ENCODE results near the gene CLHC1.
A peak's percentile ranks its signal among the peaks of the same experiment; 100 is the strongest.

CLHC1 gene

DNA sequence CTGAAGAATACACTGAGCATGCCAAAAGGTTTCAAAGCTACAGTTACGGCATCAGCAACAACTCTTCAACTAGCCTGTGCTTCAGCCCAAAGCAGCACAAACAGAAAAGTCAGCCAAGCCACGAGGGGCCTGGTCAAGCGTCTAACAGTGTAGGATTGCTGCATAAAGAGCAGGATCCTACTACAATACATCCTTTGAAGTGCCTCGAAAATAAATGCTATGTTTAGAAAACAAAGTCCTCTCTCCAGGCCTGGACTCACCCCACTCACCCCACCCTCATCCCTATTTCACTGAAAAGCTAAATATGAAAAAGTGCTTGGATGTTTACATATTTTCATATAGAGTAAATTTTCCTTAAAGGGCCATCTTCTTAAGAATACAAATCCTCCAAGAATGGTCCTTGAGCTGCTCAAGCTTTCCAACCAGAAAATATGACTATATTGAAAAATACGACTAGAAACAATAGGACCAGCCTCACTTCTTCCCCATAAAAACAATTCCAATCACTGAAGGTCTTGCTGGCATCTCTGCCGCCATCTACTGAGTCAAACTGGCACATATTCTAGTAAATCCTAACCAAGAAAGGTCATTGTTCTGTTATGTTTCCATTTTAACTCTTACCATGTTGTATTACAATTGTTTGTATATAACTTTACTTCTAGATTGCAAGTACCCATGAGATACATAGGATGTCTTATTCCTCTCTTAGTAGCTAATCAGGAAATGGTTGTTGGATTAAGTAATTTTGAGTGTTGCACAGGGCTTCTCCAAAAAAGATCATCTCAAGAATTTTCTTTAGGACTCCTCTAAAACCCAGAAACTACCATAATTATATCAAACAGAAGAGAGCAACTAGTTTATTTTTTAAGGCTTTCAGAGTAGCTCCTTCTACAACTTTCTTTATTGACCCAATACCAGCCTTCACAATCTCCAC lies 63.6 kb downstream of the CLHC1 start:
- DNase-seq: peak; percentile 63

DNA sequence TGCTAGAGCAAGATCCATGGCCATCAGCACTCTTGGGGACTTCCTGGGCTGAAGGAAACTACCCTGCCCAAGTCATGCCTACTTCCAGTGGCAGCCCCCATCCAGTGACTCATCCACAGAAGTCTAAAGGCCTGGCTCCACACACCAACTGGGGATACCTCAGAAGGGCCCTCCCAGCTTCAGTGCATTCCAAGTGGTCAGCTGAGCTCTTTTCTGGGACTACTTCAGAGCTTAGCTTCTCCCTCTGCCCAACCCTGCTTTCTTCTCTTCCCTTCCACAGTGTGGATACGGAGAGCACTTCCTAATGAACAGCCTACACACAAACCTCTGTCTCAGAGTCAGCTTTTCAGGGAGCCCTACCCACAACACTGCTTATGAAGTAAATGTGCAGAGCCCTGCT lies 66.5 kb downstream of the CLHC1 start:
- DNase-seq: no peak

DNA sequence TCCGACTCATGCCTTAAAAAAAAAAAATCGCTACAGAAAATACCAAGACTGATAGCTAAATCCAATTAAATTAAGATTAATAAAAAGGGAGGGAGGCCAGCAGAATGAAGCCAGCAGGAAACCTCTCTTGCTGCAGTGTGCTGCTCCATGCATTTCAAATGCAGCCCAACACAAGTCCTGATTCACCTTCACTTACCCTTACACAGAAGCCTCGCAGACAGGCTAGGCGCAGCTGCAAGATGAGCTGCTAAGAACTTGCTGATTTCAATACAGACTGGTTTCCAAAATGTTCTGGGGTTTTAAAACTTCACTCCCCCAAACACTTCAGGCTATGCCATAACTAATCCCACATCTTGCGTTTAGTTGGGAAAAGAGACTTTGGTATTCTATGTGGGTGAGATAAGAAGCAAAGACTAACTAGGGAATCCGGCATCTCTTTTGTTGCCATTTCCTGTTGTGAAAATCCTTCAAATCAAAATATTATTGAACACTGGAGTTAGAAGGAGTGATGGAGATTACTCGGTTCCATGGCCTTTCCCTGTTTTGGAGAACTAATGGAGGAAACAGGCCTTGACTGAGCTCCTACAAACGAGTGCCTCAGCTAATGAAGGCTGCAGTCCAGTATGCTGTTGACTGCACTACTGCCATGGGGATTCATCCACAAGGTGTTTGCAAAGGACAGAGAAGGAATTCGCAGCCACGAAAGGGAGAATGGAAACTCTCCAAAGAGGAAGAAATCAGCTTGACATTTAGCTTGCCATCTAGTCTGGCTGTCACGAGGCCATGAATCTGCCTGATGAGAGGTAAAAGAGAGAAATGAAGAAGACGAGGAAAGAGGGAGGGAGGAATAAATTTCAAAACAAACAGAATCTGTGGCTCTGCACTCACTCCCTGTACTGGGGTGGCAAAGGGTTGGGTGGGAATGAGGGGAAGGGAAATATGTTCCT lies 67.3 kb downstream of the CLHC1 start:
- no peak for DNase-seq

DNA sequence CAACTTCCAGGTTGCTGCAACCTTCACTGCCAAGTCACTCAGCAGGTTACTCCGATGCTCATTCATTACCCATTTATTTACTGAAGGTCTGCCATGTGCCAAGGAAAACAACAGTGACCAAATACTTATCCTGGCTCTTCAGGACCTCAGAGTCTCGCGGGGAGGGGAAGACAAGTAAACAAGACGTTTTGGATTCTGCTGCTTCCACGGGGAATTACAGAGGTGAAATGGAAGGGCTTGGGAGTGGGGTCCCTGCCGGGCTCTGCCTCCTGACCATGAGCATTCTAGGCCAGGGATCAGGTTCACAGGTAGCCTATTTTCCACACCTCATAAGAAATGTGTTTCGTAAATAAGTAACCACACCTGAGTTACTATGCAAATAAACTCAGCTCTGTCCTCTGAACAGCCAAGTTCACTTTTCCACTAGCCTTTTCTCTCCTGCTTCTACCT lies 68.1 kb downstream of the CLHC1 start:
- DNase-seq: peak; percentile 65

DNA sequence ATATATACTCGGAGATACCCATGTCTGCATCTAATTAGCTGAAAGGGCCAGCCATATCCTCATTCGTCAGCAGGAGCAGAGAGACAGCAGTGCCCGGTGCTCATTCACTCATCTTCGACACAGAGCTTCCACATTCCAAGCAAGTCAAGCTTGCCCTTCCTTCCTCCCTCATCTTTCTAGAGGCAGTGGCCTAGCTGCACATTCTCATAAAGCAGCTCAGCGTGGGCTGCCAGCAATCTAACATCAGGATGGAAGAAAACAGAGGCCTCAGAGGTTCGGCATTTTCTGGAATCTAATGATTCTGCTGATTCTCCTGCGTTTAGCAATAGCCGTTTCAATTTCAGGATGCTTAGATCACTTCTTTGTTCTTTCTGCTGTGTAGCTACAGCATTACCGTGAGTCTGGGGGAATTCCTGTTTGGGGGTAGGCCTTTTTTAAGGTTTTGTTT lies 68.8 kb downstream of the CLHC1 start:
- no peak for DNase-seq

DNA sequence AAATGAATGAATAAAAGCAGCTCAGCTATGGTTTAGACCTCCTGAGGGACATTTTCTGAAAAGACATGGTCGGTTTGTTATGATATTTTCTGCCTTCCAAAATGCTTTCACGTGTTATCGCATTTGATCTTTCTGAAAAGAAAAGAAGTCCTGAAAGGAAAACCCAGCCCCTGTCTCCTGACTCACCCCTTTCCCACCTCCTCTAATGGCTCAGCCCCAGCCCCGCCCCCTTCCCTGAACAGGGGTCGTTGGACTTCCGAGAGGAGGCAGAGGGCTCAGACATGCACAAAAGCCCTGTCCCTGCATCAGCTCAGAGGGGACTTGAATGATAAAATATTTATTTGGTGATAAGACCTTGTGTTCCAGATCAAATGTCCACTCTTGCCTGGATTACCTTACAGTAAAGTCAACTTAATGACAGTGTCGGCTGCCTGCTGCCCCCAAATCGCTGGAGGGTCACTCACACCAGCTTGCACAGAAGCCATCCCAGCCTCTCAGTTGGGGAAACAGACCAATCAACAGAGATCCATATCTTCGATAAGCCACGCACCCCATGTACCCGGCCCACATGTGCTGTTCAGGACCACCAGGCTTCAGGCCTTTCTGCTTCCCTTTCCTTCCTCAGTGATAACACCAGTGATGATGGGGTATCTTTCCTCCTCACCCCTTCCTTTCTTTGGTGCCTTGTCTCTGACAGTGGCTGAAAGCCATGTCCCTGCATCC lies 69.6 kb downstream of the CLHC1 start:
- DNase-seq: no peak

DNA sequence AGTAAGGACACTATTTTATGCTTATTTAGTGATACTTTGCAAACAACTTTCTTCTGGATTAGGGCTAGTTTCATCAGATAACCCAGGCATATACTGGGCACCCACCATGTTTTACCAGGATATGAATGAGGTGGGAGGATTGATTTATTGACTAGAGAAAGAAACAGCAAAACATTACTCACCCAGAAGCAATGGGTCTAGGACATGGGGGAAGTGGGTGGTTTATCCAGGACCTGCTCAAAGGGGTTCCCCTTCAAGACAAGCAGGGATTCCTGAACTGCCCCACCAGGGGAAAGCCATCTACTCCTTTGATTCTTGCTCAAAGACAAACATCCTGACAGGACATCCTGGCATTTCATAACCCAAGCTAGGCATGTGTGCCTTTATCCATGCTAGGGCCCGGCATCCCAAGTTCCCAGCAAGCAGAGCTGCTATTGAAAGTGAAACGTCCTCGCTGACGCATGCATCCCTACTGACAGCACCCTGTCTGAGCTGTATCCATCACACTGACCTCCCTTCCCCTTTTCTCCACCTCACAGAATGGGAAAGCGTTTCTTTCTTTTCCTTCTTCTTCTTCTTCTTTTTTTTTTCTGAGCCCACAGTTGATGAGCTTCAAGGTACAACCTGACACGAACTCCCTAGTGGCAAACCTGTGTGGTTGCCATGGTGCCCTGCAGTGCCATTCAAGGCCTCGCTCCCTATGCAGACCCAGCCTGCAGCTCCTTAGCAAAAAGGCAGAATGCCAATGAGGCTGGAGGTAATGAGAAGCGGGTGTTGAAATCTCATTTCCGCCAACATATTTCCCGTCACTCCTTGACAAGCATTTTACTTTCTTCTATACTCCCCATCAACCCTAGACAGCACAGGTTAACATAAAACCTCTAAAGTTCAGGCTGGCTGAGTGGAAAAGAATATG lies 70.5 kb downstream of the CLHC1 start:
- peak; percentile 7 for DNase-seq

DNA sequence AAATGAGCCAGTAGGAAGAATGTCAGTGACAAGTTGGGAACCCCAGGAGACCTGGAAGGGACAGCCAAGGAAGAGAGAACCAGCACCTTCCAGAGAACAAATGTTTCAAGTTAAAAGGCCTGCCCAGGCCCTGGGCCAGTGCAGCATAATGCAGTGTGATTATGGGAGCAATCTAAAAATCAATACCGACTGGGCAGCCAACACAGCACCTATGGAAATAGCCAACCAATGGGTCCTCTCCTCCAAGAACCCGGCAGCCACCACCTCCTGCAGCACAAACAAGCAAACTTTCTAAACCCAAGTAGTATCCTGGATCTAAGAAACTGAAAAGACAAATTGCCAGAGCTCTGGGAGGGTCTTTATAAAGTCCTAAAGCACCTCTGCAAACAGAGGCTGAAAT lies 71.7 kb downstream of the CLHC1 start:
- no peak for DNase-seq

DNA sequence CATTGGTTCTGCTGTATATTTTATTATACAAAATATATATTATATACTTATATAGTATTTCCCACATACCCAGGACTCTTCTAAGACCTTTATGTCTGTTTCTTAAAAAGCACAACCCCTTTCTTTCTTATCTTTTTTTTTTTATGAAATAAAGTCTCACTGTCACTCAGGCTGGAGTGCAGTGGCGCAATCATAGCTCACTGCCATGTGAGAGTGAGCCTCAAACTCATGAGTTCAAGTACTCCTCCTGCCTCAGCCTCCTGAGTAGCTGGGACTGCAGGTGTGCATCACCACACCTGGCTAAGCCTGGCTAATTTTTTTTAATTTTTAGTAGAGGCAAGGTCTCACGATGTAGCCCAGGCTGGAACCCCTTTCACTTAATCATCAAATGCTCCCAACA lies 72.3 kb downstream of the CLHC1 start:
- DNase-seq: no peak

DNA sequence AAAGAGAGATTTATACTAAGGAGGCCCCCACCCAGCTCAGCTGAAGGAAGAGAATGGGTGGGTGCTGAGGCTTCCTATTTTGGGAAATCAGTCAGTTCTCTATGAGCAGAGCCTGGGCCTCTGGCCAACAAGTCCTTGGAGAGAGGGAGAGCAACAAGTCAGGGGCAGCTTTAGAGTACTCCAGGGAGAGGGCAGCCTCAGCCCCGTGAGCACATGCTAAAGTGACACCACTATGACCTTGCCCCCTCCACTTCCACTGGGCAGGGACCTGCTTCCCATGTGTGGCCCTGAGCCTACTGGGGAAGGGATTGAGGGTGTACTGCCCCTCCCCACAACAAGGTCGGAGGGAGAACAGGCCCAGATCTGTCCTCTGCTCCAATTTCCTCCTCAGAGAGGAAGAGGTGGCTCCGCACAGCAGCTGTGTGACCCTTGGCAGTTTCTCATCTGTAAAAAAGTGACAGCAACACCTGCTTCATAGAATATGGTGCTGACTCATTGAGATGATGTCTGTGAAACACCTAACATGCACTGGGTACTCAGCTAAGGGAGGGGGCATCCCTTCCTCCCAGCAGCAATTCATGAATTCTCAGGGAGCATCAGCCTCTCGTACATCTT lies 72.9 kb downstream of the CLHC1 start:
- DNase-seq: peak; percentile 19

DNA sequence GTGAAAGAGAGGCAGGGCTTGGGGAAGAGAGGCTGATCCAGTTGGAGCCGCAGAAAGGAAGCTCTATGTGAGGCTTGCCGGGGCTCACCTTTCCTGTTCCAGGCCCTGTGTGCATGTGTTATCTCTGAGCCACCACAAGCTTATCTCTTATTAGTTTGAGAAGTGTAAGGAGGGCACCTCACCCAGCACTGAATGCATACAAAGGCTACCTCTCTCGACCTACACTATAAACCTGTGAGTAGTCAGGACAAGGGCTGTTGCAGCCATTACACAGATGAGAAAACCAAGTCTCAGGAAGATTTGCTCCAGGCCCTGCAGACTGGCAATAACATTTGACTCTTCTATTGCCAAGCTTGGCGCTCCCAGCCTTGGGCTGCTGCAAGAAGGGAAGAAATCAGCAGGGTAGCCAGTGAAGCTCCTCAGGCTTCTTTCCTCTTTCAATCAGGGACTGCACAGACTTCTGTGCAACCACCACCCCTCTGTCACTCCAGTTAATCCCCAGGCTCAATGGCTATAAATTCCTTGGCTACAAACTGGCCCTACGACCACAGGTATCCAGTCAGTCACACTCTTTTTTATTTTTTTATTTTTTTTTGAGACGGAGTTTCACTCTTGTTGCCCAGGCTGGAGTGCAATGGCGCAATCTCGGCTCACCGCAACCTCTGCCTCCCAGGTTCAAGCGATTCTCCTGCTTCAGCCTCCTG lies 73.8 kb downstream of the CLHC1 start:
- no peak for DNase-seq

DNA sequence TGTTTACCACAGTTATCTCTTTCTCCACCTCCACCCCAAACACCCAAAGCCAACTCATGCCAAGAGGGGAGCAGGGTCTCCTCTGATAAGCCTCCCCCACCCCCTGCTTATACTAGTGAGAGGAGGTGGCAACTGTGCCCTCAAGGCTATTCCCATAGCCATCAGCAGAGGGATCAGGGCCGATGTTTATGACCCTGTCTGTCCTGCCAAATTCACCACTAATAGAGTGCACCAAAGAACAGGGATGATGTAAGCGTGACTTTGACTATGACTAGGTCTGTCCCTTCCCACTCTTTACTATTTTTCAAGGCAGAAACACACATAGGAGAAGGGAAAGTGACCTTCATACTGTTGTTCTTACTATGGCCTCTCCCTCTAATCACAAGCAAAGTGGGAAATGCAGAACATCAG lies 74.6 kb downstream of the CLHC1 start:
- DNase-seq: no peak

DNA sequence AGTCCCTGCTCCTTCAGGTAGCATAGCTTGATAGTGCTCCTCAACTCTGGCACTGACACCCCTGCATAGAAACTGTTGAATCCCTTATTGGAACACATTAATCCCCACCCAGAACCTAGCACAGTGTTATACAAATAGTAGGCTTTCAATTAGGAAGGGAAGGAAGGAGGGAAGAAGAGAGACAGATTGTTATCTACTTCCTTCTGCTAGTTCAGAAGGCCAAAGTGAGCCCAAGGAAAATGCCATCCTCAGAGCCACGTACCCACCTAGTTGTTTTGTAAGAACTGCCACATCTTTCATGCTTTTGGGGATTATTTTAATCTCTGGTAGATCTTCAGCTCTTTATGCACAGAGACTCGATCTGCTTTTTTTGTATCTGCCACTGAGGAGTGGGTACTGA lies 75.1 kb downstream of the CLHC1 start:
- no peak for DNase-seq

DNA sequence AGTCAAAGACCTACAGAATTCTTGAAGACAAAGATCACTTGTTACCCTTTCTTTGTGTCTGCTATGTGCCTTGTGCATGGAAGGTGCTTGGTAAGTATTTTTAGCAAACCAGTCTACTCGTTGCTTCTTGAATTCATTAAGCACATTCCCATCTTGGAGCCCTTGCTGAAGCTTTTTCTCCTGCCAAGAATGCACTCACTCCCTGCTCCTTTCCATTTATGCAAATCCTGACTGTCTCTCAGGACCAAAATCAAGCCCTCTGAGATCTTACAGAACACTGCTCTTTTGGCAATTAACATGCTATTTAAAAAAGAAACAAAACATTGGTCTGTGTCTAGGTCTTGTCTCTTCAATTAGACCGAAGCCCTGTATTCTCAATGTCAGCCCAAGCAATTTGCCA lies 75.8 kb downstream of the CLHC1 start:
- no peak for DNase-seq

DNA sequence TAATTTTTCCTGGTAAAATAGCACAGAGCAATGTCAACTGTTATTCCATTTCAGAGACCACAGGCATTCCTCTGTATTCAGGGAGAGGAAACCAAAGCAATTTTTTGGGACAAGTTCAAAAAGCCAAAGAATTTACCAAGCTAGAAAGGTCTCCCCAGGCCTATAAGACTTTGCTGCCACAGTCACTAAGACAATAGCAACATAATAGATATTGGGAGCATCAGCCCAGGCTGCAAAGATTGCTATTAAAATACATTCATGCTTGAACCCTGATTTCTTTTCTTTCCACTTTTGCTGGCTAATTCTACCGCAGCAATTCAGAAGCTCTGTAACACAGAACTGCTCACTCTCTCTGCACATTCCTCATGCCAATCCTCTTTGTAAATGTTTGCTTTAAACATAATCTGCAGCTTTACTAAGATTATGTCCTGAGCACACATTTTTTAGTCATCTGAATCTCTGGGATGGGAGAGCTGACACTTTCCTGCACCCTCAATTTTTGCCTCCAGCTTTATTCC lies 76.3 kb downstream of the CLHC1 start:
- DNase-seq: no peak

DNA sequence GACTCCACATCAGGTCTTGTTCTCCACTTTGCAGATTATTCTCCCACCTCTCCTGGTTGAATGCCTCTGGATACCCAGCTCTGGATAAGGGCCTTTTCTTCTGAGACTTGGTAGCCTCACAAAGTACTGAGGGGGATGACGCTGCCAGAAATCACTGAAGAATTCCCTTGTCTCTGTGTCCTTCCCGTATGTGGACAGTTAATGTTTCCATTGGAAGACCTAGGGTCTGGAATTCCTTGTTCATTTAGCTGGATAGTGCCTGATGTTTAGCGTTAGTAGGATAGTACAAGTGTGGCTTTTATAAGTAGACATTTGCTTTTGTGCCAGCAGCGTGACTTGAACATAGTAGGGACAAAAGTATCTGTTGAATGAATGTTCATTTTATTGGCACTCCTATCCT lies 76.9 kb downstream of the CLHC1 start:
- no peak for DNase-seq

DNA sequence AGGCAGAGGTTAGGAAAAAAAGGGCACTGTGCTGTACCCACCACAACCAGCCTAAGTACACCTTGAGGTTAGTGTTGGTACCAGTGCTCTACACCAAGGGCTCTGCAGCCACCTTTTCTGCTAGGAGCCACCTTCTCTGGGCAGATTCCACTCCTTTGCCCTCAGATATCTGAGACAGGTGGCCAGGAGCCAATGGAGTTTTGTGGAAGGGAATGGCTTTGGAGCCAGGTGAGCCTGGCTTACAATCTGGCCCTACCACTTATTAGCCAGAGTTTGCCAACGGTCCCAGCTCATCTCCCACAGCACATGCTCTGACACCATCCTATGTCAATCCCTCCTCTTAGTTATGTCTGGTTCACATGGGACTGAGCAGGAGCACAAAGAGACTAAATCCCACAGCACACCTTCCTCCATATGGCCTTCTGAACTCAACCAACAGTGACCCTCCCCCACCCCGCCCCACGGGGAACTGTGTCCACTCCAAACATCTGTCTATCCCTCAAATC lies 77.5 kb downstream of the CLHC1 start:
- DNase-seq: no peak

DNA sequence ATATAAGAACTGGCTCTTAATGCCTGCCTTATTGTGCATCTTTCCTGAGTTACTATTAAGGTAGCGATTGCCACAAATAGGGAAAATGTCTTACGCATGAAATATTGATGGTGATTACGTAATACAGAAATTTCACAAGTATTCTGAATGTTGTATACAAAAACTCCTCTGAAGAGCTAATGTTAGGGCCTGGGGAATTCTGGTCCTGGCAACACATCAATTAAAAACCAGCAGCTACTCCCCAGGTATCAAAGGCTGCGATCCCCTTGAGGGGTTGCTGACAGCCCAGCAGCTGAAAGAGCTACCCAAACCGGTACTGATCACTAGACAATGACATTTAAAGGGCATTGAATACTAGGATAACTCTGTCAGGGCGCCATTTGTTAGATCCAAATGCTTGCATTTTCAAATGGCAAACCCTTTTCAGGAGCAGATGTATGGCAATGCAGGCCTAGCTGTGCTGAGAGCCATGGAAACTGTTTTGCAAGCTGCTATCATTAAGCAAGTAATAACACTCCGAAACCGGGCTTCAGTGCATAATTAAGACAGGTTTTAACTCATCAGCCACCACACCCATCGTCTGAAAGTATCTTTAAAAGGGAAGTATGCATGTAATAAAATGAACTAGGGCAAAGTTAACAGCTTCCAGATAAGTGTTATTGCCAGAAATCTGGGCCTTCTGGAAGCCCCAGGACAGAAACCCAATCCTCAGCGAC lies 78.4 kb downstream of the CLHC1 start:
- no peak for DNase-seq
